Fibroblast of lung (primary cell): Measurements from ENCODE around the gene TTLL4.

Source experiments
- EZH2 ChIP-seq: IDR thresholded peaks from 2 replicates; pipeline ENCODE4 v1.5.1; 2012; ENCODE audit warnings: low read length, control low read depth, mild to moderate bottlenecking; ENCODE audit errors: missing control alignments
- TF ChIP-seq, protein P1 (sequence below), 2 donors: IDR thresholded peaks in 1 of 2; conservative IDR thresholded peaks in 1 of 2; 1 replicate in 1 of 2; 2 replicates in 1 of 2; pipeline ENCODE4 v1.5.1; 2011 to 2012; ENCODE audit warnings: low read length in 2 of 2, control low read depth in 1 of 2, inconsistent platforms in 1 of 2, low read depth in 1 of 2, mild to moderate bottlenecking in 1 of 2

DNA sequence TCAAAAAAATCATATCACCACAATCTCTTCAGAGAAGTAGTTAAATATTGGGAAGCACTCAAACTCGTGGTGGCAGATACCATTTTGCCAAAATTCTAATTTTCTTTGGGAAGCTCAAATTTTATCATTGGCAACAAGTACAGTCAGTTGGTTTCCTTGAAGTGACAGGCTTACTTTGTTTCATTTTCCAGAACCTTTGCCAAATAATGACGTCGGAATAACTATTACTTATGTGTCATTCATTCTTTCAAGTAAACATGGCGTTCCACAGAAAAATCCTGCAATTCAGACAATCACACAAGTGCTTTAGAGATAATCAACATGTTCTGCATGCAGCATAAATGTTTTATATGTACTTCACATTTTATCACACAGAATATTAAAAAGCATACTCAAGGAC is 5.4 kb downstream of the TTLL4 start:
- TF ChIP-seq, protein P1, sequence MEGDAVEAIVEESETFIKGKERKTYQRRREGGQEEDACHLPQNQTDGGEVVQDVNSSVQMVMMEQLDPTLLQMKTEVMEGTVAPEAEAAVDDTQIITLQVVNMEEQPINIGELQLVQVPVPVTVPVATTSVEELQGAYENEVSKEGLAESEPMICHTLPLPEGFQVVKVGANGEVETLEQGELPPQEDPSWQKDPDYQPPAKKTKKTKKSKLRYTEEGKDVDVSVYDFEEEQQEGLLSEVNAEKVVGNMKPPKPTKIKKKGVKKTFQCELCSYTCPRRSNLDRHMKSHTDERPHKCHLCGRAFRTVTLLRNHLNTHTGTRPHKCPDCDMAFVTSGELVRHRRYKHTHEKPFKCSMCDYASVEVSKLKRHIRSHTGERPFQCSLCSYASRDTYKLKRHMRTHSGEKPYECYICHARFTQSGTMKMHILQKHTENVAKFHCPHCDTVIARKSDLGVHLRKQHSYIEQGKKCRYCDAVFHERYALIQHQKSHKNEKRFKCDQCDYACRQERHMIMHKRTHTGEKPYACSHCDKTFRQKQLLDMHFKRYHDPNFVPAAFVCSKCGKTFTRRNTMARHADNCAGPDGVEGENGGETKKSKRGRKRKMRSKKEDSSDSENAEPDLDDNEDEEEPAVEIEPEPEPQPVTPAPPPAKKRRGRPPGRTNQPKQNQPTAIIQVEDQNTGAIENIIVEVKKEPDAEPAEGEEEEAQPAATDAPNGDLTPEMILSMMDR (conservative IDR thresholded peaks at IDR 0.05 in 1 of 2, IDR thresholded peaks at IDR 0.05 in 1 of 2; ENCODE audit: low read depth in 1 of 2, low read length in 2 of 2), result no peak
- TF ChIP-seq EZH2, result no peak
